HG03342 (cell line): ENCODE data around the gene PCDHB9.
"Not testable (repeated sequence)": the region's sequence is repeated elsewhere in the genome, so short reads cannot be mapped to it uniquely, and the experiment has no call there.

Source experiments
- ATAC-seq: cut with Tn5 transposase; IDR thresholded peaks from one replicate; pipeline ENCODE4 v1.9.1; 2021; ENCODE audit warnings: mild to moderate bottlenecking, moderate library complexity; ENCODE audit not compliant: unreplicated experiment

PCDHB9 gene

GRCh38 chr5:141234109-141234667 lies 47.2 kb downstream of the PCDHB9 start:
- ATAC-seq: no peak

- ATAC-seq: not testable (repeated sequence)
Observed at GRCh38 chr5:141235922-141236321, 49.0 kb downstream of the PCDHB9 start.

GRCh38 chr5:141236516-141237313 lies 49.8 kb downstream of the PCDHB9 start:
- ATAC-seq: no peak
